Parathyroid adenoma (tissue), 2 donors: Measurements from ENCODE around the gene ABCC2.
"Not testable (repeated sequence)": the region's sequence is repeated elsewhere in the genome, so short reads cannot be mapped to it uniquely, and the experiment has no call there.

Experiments
- H2AFZ ChIP-seq: fragments of 300-600 bp; sonication (generic); one replicate; pipeline ENCODE4 v1.7.0; 2017; ENCODE audit warnings: antibody characterized with exemption, mild to moderate bottlenecking
- H3K27ac ChIP-seq: fragments of 300-600 bp; sonication (generic); one replicate; pipeline ENCODE4 v1.7.0; 2017
- H3K27me3 ChIP-seq: fragments of 300-600 bp; sonication (generic); one replicate; pipeline ENCODE4 v1.7.0; 2017; ENCODE audit warnings: low read length; ENCODE audit not compliant: control insufficient read depth, insufficient read depth
- H3K36me3 ChIP-seq: fragments of 300-600 bp; sonication (generic); one replicate; pipeline ENCODE4 v1.7.0; 2017; ENCODE audit warnings: low read length; ENCODE audit not compliant: control insufficient read depth, insufficient read depth
- H3K4me1 ChIP-seq: fragments of 300-600 bp; sonication (generic); one replicate; pipeline ENCODE4 v1.7.0; 2017; ENCODE audit warnings: control low read depth
- H3K4me2 ChIP-seq: fragments of 300-600 bp; sonication (generic); one replicate; pipeline ENCODE4 v1.7.0; 2017; ENCODE audit warnings: low read length
- H3K4me3 ChIP-seq: fragments of 300-600 bp; sonication (generic); one replicate; pipeline ENCODE4 v1.7.0; 2017; ENCODE audit warnings: low read depth, low read length
- H3K79me2 ChIP-seq: fragments of 300-600 bp; sonication (generic); one replicate; pipeline ENCODE4 v1.7.0; 2017; ENCODE audit warnings: control low read depth
- H3K9ac ChIP-seq: fragments of 300-600 bp; sonication (generic); one replicate; pipeline ENCODE4 v1.7.0; 2017; ENCODE audit warnings: mild to moderate bottlenecking
- H3K9me3 ChIP-seq: fragments of 300-600 bp; sonication (generic); one replicate; pipeline ENCODE4 v1.7.0; 2017; ENCODE audit warnings: low read length; ENCODE audit not compliant: control insufficient read depth
- TF ChIP-seq, protein P1 (sequence below): fragments of 300-600 bp; sonication (generic); IDR thresholded peaks from one replicate; pipeline ENCODE4 v1.7.0; 2017; ENCODE audit warnings: antibody characterized with exemption, mild to moderate bottlenecking
- donor health status: primary hyperparathyroidism.

Gene ABCC2

DNA sequence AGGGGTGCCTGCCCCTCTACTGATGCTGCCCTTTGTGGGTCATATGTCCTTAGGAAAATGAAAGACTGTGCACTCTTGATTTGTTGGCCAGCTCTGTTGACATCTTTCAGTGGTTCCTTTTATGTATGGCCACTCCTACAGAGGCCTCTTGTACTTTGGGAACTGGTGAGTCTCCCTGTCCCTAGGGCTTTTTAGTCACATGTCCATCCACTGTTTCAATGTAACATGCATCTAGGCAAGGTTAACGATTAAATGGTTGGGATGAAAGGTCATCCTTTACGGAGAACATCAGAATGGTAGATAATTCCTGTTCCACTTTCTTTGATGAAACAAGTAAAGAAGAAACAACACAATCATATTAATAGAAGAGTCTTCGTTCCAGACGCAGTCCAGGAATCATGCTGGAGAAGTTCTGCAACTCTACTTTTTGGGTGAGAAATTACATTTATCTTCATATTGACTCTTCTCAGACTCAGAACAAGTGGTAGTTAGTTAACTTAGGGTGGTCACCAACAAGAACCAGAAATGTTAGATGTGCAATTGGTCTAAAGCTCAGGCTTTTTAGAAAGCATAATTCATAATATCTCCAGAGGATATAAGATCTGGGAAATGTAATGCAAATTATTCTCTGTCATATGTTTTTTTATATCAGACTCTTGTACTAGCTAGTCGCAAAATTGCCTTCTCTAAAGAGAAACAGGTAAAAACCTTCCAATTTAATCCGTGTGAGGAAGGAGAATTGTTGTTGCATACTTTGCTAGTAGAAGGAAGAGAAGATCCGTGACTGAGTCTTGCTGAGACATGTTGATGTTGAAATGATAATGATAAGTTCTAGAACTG is at the start of gene ABCC2:
Gene ABCC2, plus strand, starts transcription at position 194 of the 840 bp plus-strand sequence. Its CDS starts 205 bp downstream, at position 399.
- H3K79me2 ChIP-seq = no peaks in the 10 kb centered on the region
- no peak within 1 kb of the TSS for H3K9ac ChIP-seq
- TF ChIP-seq, protein P1, sequence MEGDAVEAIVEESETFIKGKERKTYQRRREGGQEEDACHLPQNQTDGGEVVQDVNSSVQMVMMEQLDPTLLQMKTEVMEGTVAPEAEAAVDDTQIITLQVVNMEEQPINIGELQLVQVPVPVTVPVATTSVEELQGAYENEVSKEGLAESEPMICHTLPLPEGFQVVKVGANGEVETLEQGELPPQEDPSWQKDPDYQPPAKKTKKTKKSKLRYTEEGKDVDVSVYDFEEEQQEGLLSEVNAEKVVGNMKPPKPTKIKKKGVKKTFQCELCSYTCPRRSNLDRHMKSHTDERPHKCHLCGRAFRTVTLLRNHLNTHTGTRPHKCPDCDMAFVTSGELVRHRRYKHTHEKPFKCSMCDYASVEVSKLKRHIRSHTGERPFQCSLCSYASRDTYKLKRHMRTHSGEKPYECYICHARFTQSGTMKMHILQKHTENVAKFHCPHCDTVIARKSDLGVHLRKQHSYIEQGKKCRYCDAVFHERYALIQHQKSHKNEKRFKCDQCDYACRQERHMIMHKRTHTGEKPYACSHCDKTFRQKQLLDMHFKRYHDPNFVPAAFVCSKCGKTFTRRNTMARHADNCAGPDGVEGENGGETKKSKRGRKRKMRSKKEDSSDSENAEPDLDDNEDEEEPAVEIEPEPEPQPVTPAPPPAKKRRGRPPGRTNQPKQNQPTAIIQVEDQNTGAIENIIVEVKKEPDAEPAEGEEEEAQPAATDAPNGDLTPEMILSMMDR = no peak
- no peak within 1 kb of the TSS for H3K4me3 ChIP-seq
- H3K36me3 ChIP-seq = no peaks in the 10 kb centered on the region
- no peaks in the 10 kb centered on the region for H3K27me3 ChIP-seq
- H3K4me1 ChIP-seq = no peaks in the 10 kb centered on the region
- no peak within 1 kb of the TSS for H3K4me2 ChIP-seq
- no peak within 1 kb of the TSS for H3K27ac ChIP-seq
- H3K9me3 ChIP-seq = no peaks in the 10 kb centered on the region
- no peak within 1 kb of the TSS for H2AFZ ChIP-seq

DNA sequence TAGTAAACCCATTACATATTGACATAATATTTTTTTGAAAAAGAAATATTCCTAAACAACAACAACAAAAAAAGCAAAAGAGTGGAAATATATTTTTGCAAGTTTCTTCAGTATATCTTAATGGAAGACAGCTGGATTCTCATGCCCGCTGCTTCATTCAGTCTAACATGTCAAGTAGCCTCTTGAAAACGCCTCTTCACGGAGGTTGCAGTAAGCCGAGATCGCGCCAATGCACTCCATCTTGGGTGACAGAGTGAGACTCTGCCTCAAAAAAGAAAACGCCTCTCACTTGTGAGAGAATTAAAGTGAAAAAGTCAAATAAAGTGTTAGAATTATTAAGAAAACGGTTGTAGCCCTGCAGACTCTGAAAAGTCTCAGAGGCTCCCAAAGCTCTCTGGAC is 49.1 kb upstream of the ABCC2 start:
- H3K27ac ChIP-seq = no peak overlapping the region

DNA sequence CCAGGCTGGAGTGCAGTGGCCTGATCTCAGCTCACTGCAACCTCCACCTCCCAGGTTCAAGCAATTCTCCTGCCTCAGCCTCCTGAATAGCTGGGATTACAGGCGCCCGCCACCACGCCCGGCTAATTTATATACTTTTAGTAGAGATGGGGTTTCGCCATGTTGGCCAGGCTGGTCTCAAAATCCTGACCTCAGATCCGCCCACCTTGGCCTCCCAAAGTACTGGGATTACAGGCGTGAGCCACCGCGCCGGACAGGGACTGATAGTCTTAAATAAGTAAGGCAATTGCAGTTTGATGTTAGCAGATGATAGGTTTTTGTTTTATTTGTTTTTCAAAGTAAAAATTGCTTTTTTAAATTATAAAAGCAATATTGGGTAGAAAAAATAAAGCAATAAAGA is 48.3 kb upstream of the ABCC2 start:
- H3K4me1 ChIP-seq, H3K27me3 ChIP-seq: not testable (repeated sequence)

More for the DNA sequence above, 49.1 kb upstream of the ABCC2 start:
- H3K4me2 ChIP-seq = no peak overlapping the region
- H3K4me3 ChIP-seq = no peak overlapping the region
- no peaks in the 10 kb centered on the region for H3K79me2 ChIP-seq
- no peaks in the 10 kb centered on the region for H3K4me1 ChIP-seq
- H3K9ac ChIP-seq = no peak overlapping the region
- no peak overlapping the region for H2AFZ ChIP-seq
- H3K27me3 ChIP-seq = no peaks in the 10 kb centered on the region
- no peaks in the 10 kb centered on the region for H3K36me3 ChIP-seq
- TF ChIP-seq, protein P1 = no peak
- no peaks in the 10 kb centered on the region for H3K9me3 ChIP-seq

DNA sequence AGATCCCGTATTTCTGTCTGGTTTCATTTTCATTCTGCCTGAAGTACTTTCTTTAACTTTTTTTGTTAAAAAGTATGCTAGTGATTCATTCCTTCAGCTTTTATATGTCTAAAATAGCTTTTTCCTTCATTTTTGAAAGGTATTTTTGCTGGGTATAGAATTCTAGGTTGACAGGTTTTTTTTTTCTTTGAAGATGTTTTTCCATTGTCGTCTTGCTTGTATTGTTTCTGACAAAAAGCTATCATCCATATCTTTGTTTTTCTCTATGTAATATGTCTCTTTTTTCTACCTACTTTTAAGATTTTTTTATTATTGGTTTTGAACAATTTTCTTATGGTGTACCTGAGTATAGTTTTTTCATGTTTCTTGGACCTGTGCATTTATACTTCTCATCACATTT is 42.2 kb upstream of the ABCC2 start:
- Histone ChIP-seq H3K9ac (no peak overlapping the region), H3K27ac (no peak overlapping the region), H3K36me3 (no peaks in the 10 kb centered on the region), H3K4me1 (no peaks in the 10 kb centered on the region), H3K27me3 (no peaks in the 10 kb centered on the region), H3K4me2 (no peak overlapping the region), H3K4me3 (no peak overlapping the region), H3K9me3 (no peaks in the 10 kb centered on the region), H2AFZ (no peak overlapping the region), H3K79me2 (peaks cover 3% of the 10 kb centered on the region)
- TF ChIP-seq, protein P1 = no peak

More for the DNA sequence above, 48.3 kb upstream of the ABCC2 start:
- H3K27ac ChIP-seq, H3K4me3 ChIP-seq, H3K79me2 ChIP-seq, H3K9ac ChIP-seq, H3K9me3 ChIP-seq, H3K36me3 ChIP-seq, H2AFZ ChIP-seq, H3K4me2 ChIP-seq: not testable (repeated sequence)

DNA sequence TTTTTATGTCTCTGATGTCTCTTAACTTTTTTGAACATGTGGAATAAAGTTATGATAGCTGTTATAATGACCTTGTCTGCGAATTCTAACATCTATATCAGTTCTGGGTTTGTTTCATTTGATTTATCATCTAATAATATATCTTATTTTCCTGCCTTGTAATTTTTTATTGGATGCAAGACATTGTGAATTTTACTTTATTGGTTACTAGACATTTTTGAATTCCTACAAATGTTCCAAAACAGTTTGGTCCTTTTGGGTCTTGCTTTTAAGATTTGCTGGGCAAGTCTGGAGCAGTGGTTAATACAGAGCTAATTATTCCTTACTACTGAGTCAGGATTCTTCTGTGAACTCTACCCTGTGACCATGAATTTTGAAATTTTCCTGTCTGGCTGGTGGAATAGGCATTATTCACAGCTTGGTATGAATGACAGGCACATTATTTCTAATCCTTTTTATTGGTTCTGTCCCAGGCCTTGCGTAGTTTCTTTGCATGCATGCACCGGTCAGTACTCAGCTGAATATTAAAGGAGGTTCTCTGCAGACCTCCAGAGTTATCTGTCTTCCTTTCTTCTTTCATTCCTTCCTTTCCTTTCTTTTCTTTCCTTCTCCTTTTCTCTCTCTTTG is 41.4 kb upstream of the ABCC2 start:
- H3K79me2 ChIP-seq = peaks cover 3% of the 10 kb centered on the region
- no peak overlapping the region for H3K4me3 ChIP-seq
- H2AFZ ChIP-seq = no peak overlapping the region
- TF ChIP-seq, protein P1 = no peak
- H3K36me3 ChIP-seq = no peaks in the 10 kb centered on the region
- H3K4me2 ChIP-seq = no peak overlapping the region
- no peaks in the 10 kb centered on the region for H3K9me3 ChIP-seq
- H3K4me1 ChIP-seq = no peaks in the 10 kb centered on the region
- H3K9ac ChIP-seq = no peak overlapping the region
- no peak overlapping the region for H3K27ac ChIP-seq
- H3K27me3 ChIP-seq = no peaks in the 10 kb centered on the region
